ENCODE results near the gene LDLRAD4.
A peak's percentile ranks its signal among the peaks of the same experiment; 100 is the strongest.

LDLRAD4 gene

DNA sequence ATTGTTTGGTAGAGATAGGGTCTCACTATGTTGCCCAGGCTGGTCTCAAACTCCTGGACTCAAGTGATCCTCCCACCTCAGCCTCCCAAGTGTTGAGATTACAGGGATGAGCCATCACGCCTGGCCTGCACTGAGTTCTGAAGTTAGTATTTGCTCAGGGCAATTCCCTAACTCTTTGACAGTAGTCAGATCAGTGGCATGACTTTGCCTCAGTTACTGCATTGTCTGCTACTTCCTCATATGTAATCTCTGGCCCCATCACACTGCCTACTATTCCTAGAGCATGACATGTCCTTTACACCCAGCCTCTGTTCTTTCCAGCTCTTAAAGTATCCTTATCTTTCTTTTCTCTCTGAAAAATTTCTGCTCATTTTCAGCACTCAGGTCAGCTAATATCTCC is 193.5 kb downstream of the LDLRAD4 start:
- no peak for TF ChIP-seq POLR2A (IDR thresholded peaks at IDR 0.05; ENCODE audit: low read depth, low read length)
- no peak for TF ChIP-seq TAF1 (IDR thresholded peaks at IDR 0.05; ENCODE audit: low read depth, low read length)
- TF ChIP-seq SPI1 (IDR thresholded peaks at IDR 0.05; ENCODE audit: low read depth, low read length): no peak
- TF ChIP-seq PAX5 (IDR thresholded peaks at IDR 0.05; ENCODE audit: insufficient read depth, low read length, severe bottlenecking): no peak
- TF ChIP-seq POU2F2 (IDR thresholded peaks at IDR 0.05; ENCODE audit: low read depth, low read length): no peak
- TF ChIP-seq POLR2AphosphoS5 (IDR thresholded peaks at IDR 0.05; ENCODE audit: low read depth, low read length): no peak
- DNase-seq (ENCODE audit: insufficient read length, low spot score) (no peak), FAIRE-seq (no peak)

DNA sequence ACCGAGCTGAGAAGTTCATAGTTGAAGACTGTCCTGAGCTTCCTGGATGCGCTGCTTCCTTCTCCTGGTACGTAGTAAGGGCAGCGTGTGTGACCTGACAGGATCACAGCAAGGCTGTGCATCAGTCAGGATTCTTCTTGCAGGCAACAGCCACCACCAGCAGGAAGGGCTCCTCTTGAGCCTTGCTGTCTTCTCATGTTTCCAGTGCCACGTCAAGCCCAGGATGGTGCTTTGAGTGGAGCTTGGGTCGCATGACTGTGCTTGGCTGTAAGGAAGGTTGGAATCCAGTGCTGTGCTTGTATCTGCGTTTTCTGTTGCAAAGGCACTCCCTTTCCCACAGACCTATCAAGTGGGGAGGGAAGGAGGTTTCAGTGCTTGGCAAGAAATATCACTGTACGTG is 194.3 kb downstream of the LDLRAD4 start:
- no peak for FAIRE-seq
- no peak for DNase-seq (ENCODE audit: insufficient read length, low spot score)

DNA sequence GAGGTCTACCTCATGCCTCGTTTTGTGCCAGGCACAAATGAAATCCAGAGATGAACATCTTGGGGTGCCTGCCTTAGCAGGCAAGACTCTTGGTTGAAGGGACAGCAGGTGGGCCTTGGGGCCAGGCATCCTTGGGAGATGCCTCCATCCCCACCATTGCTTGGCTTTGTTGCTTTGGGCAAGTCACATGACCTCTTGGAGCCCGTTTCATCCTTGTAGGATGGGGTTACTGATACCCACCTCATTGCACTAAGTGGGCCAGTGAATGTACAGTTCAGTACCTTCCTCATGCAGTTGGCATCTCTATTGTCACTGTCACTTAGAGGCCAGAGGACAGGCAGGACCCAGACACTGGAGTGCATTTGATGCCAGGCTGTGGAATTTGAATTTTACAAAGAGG is 195.5 kb downstream of the LDLRAD4 start:
- FAIRE-seq: no peak
- TF ChIP-seq SPI1 (IDR thresholded peaks at IDR 0.05; ENCODE audit: low read depth, low read length) (no peak), TAF1 (IDR thresholded peaks at IDR 0.05; ENCODE audit: low read depth, low read length) (no peak), POLR2AphosphoS5 (IDR thresholded peaks at IDR 0.05; ENCODE audit: low read depth, low read length) (no peak), POU2F2 (IDR thresholded peaks at IDR 0.05; ENCODE audit: low read depth, low read length) (no peak), POLR2A (IDR thresholded peaks at IDR 0.05; ENCODE audit: low read depth, low read length) (no peak), PAX5 (IDR thresholded peaks at IDR 0.05; ENCODE audit: insufficient read depth, low read length, severe bottlenecking) (no peak)
- DNase-seq (ENCODE audit: insufficient read length, low spot score): no peak

More for the DNA sequence above, 194.3 kb downstream of the LDLRAD4 start:
- no peak for TF ChIP-seq POU2F2 (IDR thresholded peaks at IDR 0.05; ENCODE audit: low read depth, low read length)
- TF ChIP-seq PAX5 (IDR thresholded peaks at IDR 0.05; ENCODE audit: insufficient read depth, low read length, severe bottlenecking): no peak
- TF ChIP-seq TAF1 (IDR thresholded peaks at IDR 0.05; ENCODE audit: low read depth, low read length): no peak
- TF ChIP-seq POLR2AphosphoS5 (IDR thresholded peaks at IDR 0.05; ENCODE audit: low read depth, low read length): no peak
- no peak for TF ChIP-seq SPI1 (IDR thresholded peaks at IDR 0.05; ENCODE audit: low read depth, low read length)

DNA sequence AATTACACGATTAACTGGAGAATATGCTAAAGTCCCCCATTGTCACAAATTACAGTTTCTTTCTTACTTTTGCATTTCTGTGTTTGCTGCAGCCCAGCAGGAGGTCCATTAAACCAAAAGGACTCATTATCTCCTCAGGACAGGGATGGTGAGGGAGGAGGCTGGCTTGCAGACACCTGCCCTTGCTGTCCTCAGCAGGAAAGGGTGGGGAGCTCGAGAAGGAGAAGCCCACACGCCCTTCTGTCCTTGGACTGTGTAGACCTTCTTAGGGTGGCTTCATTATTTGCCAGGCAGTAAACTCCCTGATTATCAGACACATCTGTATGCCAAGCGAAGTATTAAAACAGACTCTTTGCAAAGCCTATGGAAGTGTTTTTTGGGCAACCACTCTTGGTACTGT is 196.0 kb downstream of the LDLRAD4 start:
- DNase-seq (ENCODE audit: insufficient read length, low spot score): no peak
- no peak for FAIRE-seq
- no peak for TF ChIP-seq POU2F2 (IDR thresholded peaks at IDR 0.05; ENCODE audit: low read depth, low read length)
- no peak for TF ChIP-seq SPI1 (IDR thresholded peaks at IDR 0.05; ENCODE audit: low read depth, low read length)
- no peak for TF ChIP-seq TAF1 (IDR thresholded peaks at IDR 0.05; ENCODE audit: low read depth, low read length)
- no peak for TF ChIP-seq PAX5 (IDR thresholded peaks at IDR 0.05; ENCODE audit: insufficient read depth, low read length, severe bottlenecking)
- TF ChIP-seq POLR2A (IDR thresholded peaks at IDR 0.05; ENCODE audit: low read depth, low read length): no peak
- TF ChIP-seq POLR2AphosphoS5 (IDR thresholded peaks at IDR 0.05; ENCODE audit: low read depth, low read length): no peak

DNA sequence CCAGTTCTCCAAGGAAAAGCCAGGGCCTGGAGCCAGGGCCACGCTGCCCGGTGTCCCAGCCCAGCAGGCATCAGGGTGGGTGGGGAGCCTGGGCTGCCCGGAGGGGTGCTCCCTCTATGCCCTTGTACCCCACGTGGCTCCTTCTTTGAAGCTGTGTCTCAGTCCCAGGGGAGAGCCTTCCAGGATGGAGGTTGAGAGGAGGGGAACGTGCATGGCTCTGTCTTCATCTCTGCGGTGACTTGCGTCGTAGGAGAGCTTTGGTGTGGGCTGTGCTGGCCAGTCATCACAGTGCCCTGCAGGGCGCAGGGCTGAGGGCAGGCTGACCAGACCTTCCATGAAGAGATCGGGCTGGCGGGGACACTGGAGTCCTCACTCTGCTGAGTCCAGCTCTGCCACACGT is 197.2 kb downstream of the LDLRAD4 start:
- DNase-seq (ENCODE audit: insufficient read length, low spot score) (no peak), FAIRE-seq (no peak)
- TF ChIP-seq POU2F2 (IDR thresholded peaks at IDR 0.05; ENCODE audit: low read depth, low read length) (no peak), POLR2A (IDR thresholded peaks at IDR 0.05; ENCODE audit: low read depth, low read length) (no peak), TAF1 (IDR thresholded peaks at IDR 0.05; ENCODE audit: low read depth, low read length) (no peak), SPI1 (IDR thresholded peaks at IDR 0.05; ENCODE audit: low read depth, low read length) (no peak), POLR2AphosphoS5 (IDR thresholded peaks at IDR 0.05; ENCODE audit: low read depth, low read length) (no peak), PAX5 (IDR thresholded peaks at IDR 0.05; ENCODE audit: insufficient read depth, low read length, severe bottlenecking) (no peak)

DNA sequence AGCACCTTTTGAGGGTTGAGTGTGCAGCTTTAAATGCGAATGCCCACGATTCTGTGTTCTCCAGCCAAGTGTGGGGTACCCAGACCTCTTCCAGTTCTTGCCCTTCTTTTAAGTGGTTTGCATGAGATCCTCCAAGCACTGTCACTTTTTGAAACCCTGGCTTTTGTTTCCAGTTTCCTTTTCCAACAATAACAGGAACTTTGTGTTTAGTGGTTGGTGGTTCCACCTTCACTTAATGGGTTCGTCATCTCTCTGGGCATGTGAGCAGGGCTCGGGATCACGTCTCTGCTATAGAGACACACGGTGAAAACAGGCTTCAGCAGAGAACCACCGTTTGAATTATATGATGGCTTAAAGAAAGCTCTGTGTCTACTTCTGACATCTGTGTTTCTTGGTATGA is 197.6 kb downstream of the LDLRAD4 start:
- no peak for TF ChIP-seq PAX5 (IDR thresholded peaks at IDR 0.05; ENCODE audit: insufficient read depth, low read length, severe bottlenecking)
- TF ChIP-seq POU2F2 (IDR thresholded peaks at IDR 0.05; ENCODE audit: low read depth, low read length): no peak
- TF ChIP-seq POLR2A (IDR thresholded peaks at IDR 0.05; ENCODE audit: low read depth, low read length): no peak
- TF ChIP-seq POLR2AphosphoS5 (IDR thresholded peaks at IDR 0.05; ENCODE audit: low read depth, low read length): no peak
- no peak for TF ChIP-seq SPI1 (IDR thresholded peaks at IDR 0.05; ENCODE audit: low read depth, low read length)
- TF ChIP-seq TAF1 (IDR thresholded peaks at IDR 0.05; ENCODE audit: low read depth, low read length): no peak
- DNase-seq (ENCODE audit: insufficient read length, low spot score) (no peak), FAIRE-seq (no peak)

DNA sequence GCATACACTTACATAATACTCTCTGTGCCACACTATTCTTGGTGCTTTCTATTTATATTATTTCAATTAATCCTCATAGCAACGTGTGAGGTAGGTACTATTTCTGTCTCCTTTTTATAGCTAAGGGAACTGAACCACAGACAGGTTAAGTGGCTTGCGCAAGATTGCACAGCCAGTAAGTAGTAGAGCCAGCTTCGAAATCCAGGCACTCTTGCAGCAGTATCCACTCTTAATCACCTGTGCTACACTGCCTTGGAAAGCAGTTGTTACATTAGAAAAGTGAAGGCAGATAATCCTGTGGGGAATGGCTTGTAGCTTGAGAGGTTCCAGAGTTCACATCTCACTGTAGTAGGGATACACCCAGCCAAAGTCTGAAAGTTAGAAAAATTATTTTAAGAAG is 198.3 kb downstream of the LDLRAD4 start:
- FAIRE-seq (no peak), DNase-seq (ENCODE audit: insufficient read length, low spot score) (no peak)
- TF ChIP-seq POLR2A (IDR thresholded peaks at IDR 0.05; ENCODE audit: low read depth, low read length) (no peak), PAX5 (IDR thresholded peaks at IDR 0.05; ENCODE audit: insufficient read depth, low read length, severe bottlenecking) (no peak), POLR2AphosphoS5 (IDR thresholded peaks at IDR 0.05; ENCODE audit: low read depth, low read length) (no peak), POU2F2 (IDR thresholded peaks at IDR 0.05; ENCODE audit: low read depth, low read length) (no peak), TAF1 (IDR thresholded peaks at IDR 0.05; ENCODE audit: low read depth, low read length) (no peak), SPI1 (IDR thresholded peaks at IDR 0.05; ENCODE audit: low read depth, low read length) (no peak)

DNA sequence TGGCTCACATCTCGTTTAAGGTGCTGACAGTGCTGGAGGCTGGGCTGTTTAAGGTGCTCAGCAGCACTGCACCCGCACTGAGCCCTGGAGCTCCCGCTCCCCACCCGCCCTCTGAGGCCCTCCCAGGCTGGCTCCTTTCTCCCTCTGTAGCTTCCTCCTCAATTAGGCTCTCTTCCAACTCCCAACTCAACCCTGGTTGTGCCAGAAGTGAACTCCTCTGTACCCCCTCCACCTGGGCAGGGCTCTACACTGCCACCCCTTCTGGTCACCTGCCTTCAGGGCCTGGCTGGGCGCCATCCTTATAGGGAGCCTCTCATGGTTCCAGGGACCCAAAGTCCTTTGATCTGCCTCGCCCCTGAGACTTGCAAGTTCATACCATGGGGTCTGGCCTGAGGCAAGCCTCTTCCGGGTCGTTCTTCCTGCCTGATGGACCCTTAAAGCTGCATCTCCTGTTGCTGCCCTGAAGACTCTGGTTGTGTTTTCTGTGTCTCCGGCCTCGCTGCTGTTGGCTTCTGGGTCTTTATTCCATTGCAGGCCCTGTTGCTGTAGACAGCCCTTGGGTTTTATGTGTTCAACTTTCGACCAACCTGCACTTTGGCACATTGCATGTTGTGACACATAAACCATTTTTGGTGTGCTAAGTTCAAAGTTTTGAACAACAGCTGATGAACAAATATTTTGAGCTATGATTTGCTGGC is 199.6 kb downstream of the LDLRAD4 start:
- no peak for DNase-seq (ENCODE audit: insufficient read length, low spot score)
- no peak for FAIRE-seq
- TF ChIP-seq TAF1 (IDR thresholded peaks at IDR 0.05; ENCODE audit: low read depth, low read length) (no peak), PAX5 (IDR thresholded peaks at IDR 0.05; ENCODE audit: insufficient read depth, low read length, severe bottlenecking) (no peak), SPI1 (IDR thresholded peaks at IDR 0.05; ENCODE audit: low read depth, low read length) (no peak), POLR2AphosphoS5 (IDR thresholded peaks at IDR 0.05; ENCODE audit: low read depth, low read length) (no peak), POU2F2 (IDR thresholded peaks at IDR 0.05; ENCODE audit: low read depth, low read length) (no peak), POLR2A (IDR thresholded peaks at IDR 0.05; ENCODE audit: low read depth, low read length) (no peak)

DNA sequence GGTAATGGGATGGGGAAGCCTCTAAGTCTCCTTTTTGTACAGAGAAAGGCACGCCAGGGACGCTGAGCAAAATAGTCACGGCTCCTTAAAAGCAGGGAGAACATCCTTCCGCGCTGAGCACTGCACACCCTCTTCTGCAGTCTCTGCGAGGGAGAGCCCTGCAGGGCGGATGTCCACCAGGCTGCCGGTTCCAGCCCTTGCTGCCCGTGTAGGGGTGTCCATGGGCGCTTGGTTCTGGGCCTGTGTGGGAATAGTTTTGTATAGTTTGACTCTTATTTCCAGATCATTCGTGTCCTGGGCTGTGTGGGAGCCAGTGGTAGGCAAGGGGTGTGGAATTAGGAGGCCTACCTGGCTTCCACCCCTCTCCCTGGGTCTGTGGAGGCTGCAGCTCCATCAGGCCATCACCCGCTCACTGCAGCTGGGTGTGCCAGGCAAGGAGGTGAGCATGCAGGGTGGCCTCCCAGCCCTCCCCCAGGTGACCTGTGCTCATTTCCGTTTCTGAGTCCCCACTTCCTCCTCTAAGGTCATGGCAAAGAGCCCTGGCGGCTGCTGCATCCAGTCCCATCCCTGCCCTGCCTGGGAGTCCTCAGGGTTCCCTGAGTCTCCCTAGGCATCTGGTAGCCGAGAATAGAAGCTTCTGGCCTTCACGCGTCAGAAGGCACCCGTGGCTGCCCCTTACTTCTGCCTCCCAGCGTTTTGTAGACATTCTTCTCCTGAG is 202.6 kb downstream of the LDLRAD4 start:
- FAIRE-seq: no peak
- no peak for DNase-seq (ENCODE audit: insufficient read length, low spot score)

More for the DNA sequence above, 202.6 kb downstream of the LDLRAD4 start:
- TF ChIP-seq SPI1 (IDR thresholded peaks at IDR 0.05; ENCODE audit: low read depth, low read length): peak; percentile 45; the same call in 1 of the 2 replicates
- no peak for TF ChIP-seq POLR2A (IDR thresholded peaks at IDR 0.05; ENCODE audit: low read depth, low read length)
- TF ChIP-seq PAX5 (IDR thresholded peaks at IDR 0.05; ENCODE audit: insufficient read depth, low read length, severe bottlenecking): no peak

Measured in GM12891 (cell line).